ENCODE results near the gene SKAP2. TPM values are rescaled to one million over a fixed set of nuclear protein-coding genes. Genes with fewer than 3 reads are reported as not detected.

SKAP2 gene
- total RNA-seq, 1 donor from 2014 or later, result 28.8 TPM

GRCh38 chr7:26670290-26670689, 194.1 kb downstream of the SKAP2 start:
- no peak for DNase-seq (ENCODE audit: extremely low read depth, low read depth, low spot score)

- no peak for DNase-seq (ENCODE audit: extremely low read depth, low read depth, low spot score)
Measured at GRCh38 chr7:26668821-26669220, 195.6 kb downstream of the SKAP2 start.

GRCh38 chr7:26667514-26668133, 196.8 kb downstream of the SKAP2 start:
- DNase-seq (ENCODE audit: extremely low read depth, low read depth, low spot score), result peak; percentile 97

GRCh38 chr7:26664735-26665416, 199.5 kb downstream of the SKAP2 start:
- no peak for DNase-seq (ENCODE audit: extremely low read depth, low read depth, low spot score)

- DNase-seq (ENCODE audit: extremely low read depth, low read depth, low spot score), result no peak
Measured at GRCh38 chr7:26664274-26664673, 200.1 kb downstream of the SKAP2 start.

- no peak for DNase-seq (ENCODE audit: extremely low read depth, low read depth, low spot score)
Measured at GRCh38 chr7:26663874-26664273, 200.5 kb downstream of the SKAP2 start.

- no peak for DNase-seq (ENCODE audit: extremely low read depth, low read depth, low spot score)
Measured at GRCh38 chr7:26662646-26663045, 201.7 kb downstream of the SKAP2 start.

GRCh38 chr7:26659121-26659520, 205.3 kb downstream of the SKAP2 start:
- DNase-seq (ENCODE audit: extremely low read depth, low read depth, low spot score), result no peak

GRCh38 chr7:26658389-26659084, 205.9 kb downstream of the SKAP2 start:
- DNase-seq (ENCODE audit: extremely low read depth, low read depth, low spot score), result no peak

- no peak for DNase-seq (ENCODE audit: extremely low read depth, low read depth, low spot score)
Measured at GRCh38 chr7:26657686-26658388, 206.6 kb downstream of the SKAP2 start.

GRCh38 chr7:26657206-26657641, 207.2 kb downstream of the SKAP2 start:
- no peak for DNase-seq (ENCODE audit: extremely low read depth, low read depth, low spot score)

GRCh38 chr7:26656735-26657134, 207.7 kb downstream of the SKAP2 start:
- no peak for DNase-seq (ENCODE audit: extremely low read depth, low read depth, low spot score)

GRCh38 chr7:26655781-26656180, 208.6 kb downstream of the SKAP2 start:
- no peak for DNase-seq (ENCODE audit: extremely low read depth, low read depth, low spot score)

GRCh38 chr7:26653430-26654399, 210.7 kb downstream of the SKAP2 start:
- peak; percentile 42 for DNase-seq (ENCODE audit: extremely low read depth, low read depth, low spot score)

GRCh38 chr7:26652401-26653100, 211.8 kb downstream of the SKAP2 start:
- DNase-seq (ENCODE audit: extremely low read depth, low read depth, low spot score), result no peak

GRCh38 chr7:26650103-26650502, 214.3 kb downstream of the SKAP2 start:
- DNase-seq (ENCODE audit: extremely low read depth, low read depth, low spot score), result no peak

- DNase-seq (ENCODE audit: extremely low read depth, low read depth, low spot score), result no peak
Measured at GRCh38 chr7:26649388-26649787, 215.0 kb downstream of the SKAP2 start.

GRCh38 chr7:26648554-26648953, 215.8 kb downstream of the SKAP2 start:
- DNase-seq (ENCODE audit: extremely low read depth, low read depth, low spot score), result no peak

GRCh38 chr7:26646336-26647048, 217.9 kb downstream of the SKAP2 start:
- DNase-seq (ENCODE audit: extremely low read depth, low read depth, low spot score), result no peak
